HepG2 (cell line): ENCODE measurements around the gene SPOP. TPM values are rescaled to one million over a fixed set of nuclear protein-coding genes. Genes with fewer than 3 reads are reported as not detected.

Experiments
- ASH2L ChIP-seq: fragments of 300-600, 200-600 bp; sonication (generic); IDR thresholded peaks from 2 replicates; pipeline ENCODE4 v1.7.0; 2017; ENCODE audit warnings: low read depth, mild to moderate bottlenecking, moderate library complexity, mixed read lengths, low read length; ENCODE audit not compliant: insufficient read length
- CREB1 ChIP-seq, 2 experiments: fragments of 450-650 bp in 1 of 2; IDR thresholded peaks; 2 replicates each; pipeline ENCODE4 v1.6.1; 2016 to 2017; ENCODE audit warnings: control low read depth in 1 of 2, mild to moderate bottlenecking in 1 of 2, missing compliant biosample characterization in 1 of 2, missing genetic modification characterization in 1 of 2
- ESRRA ChIP-seq: sonication (generic); formaldehyde crosslinking; IDR thresholded peaks from 2 replicates; pipeline ENCODE4 v1.5.1; 2020; ENCODE audit warnings: mild to moderate bottlenecking, low read depth, missing genetic modification reagents
- ETS1 ChIP-seq: sonication (generic); formaldehyde crosslinking; IDR thresholded peaks from 2 replicates; pipeline ENCODE4 v1.4.0; 2020; ENCODE audit warnings: missing genetic modification reagents
- FOXO1 ChIP-seq: sonication (generic); formaldehyde crosslinking; IDR thresholded peaks from 2 replicates; pipeline ENCODE4 v1.4.0; 2020; ENCODE audit warnings: missing genetic modification reagents
- HNRNPK ChIP-seq: fragments of 200-400 bp; formaldehyde crosslinking; IDR thresholded peaks from 2 replicates; pipeline ENCODE4 v1.6.1; 2018; ENCODE audit warnings: low read length, low read depth, moderate library complexity, mild to moderate bottlenecking; ENCODE audit not compliant: poor library complexity, severe bottlenecking
- IRF1 ChIP-seq: sonication (generic); formaldehyde crosslinking; IDR thresholded peaks from 2 replicates; pipeline ENCODE4 v1.4.0; 2020; ENCODE audit warnings: low read depth, mild to moderate bottlenecking, missing genetic modification reagents
- MEIS2 ChIP-seq: sonication (generic); formaldehyde crosslinking; IDR thresholded peaks from 2 replicates; pipeline ENCODE4 v1.9.0; 2021; ENCODE audit warnings: mild to moderate bottlenecking, missing genetic modification reagents
- NFE2L1 ChIP-seq: sonication (generic); formaldehyde crosslinking; IDR thresholded peaks from 2 replicates; pipeline ENCODE4 v1.4.0; 2020; ENCODE audit warnings: missing genetic modification reagents, mild to moderate bottlenecking, borderline replicate concordance
- NFE2L2 ChIP-seq: fragments of 150-350 bp; IDR thresholded peaks from 2 replicates; pipeline ENCODE4 v1.6.1; 2014; ENCODE audit warnings: low read length
- PHB2 ChIP-seq: fragments of 450-650 bp; IDR thresholded peaks from 2 replicates; pipeline ENCODE4 v1.6.1; 2018; ENCODE audit not compliant: partially characterized antibody
- RAD51 ChIP-seq: fragments of 450-650 bp; IDR thresholded peaks from 2 replicates; pipeline ENCODE4 v1.6.1; 2016; ENCODE audit warnings: borderline replicate concordance
- REXO4 ChIP-seq: sonication (generic); formaldehyde crosslinking; IDR thresholded peaks from 2 replicates; pipeline ENCODE4 v1.8.0; 2022; ENCODE audit warnings: missing genetic modification reagents, mild to moderate bottlenecking, borderline replicate concordance
- SAP130 ChIP-seq: IDR thresholded peaks from 2 replicates; pipeline ENCODE4 v1.6.1; 2016; ENCODE audit warnings: low read depth
- SP4 ChIP-seq: sonication (generic); formaldehyde crosslinking; IDR thresholded peaks from 2 replicates; pipeline ENCODE4 v1.8.1; 2023; ENCODE audit warnings: mild to moderate bottlenecking, missing genetic modification reagents
- ZMAT5 ChIP-seq: sonication (generic); formaldehyde crosslinking; IDR thresholded peaks from 2 replicates; pipeline ENCODE4 v1.5.0; 2020; ENCODE audit warnings: mild to moderate bottlenecking, low read depth, missing genetic modification reagents, borderline replicate concordance
- ZNF235 ChIP-seq: sonication (generic); formaldehyde crosslinking; IDR thresholded peaks from 2 replicates; pipeline ENCODE4 v1.8.1; 2023; ENCODE audit warnings: mild to moderate bottlenecking, missing genetic modification reagents, borderline replicate concordance
- ZNF253 ChIP-seq: sonication (generic); formaldehyde crosslinking; IDR thresholded peaks from 2 replicates; pipeline ENCODE4 v1.8.0; 2022; ENCODE audit warnings: mild to moderate bottlenecking, missing genetic modification reagents, borderline replicate concordance
- ZNF333 ChIP-seq: sonication (generic); formaldehyde crosslinking; IDR thresholded peaks from 2 replicates; pipeline ENCODE4 v1.4.0; 2020; ENCODE audit warnings: mild to moderate bottlenecking, missing genetic modification reagents, borderline replicate concordance
- ZNF652 ChIP-seq: IDR thresholded peaks from 2 replicates; pipeline ENCODE4 v1.6.1; 2016; ENCODE audit warnings: low read depth, borderline replicate concordance
- ZNF687 ChIP-seq: sonication (generic); formaldehyde crosslinking; IDR thresholded peaks from 2 replicates; pipeline ENCODE4 v1.5.1; 2020; ENCODE audit warnings: mild to moderate bottlenecking, missing genetic modification reagents, moderate library complexity
- ZNF747 ChIP-seq: sonication (generic); formaldehyde crosslinking; IDR thresholded peaks from 2 replicates; pipeline ENCODE4 v1.8.1; 2023; ENCODE audit warnings: missing genetic modification reagents, mild to moderate bottlenecking, borderline replicate concordance
- ZNF788 ChIP-seq: sonication (generic); formaldehyde crosslinking; IDR thresholded peaks from 2 replicates; pipeline ENCODE4 v1.5.0; 2020; ENCODE audit warnings: mild to moderate bottlenecking, missing genetic modification reagents, borderline replicate concordance
- ZNF816 ChIP-seq: sonication (generic); formaldehyde crosslinking; IDR thresholded peaks from 2 replicates; pipeline ENCODE4 v1.8.0; 2022; ENCODE audit warnings: missing genetic modification reagents, mild to moderate bottlenecking, borderline replicate concordance
- ZSCAN29 ChIP-seq: sonication (generic); formaldehyde crosslinking; conservative IDR thresholded peaks from 2 replicates; pipeline ENCODE4 v1.4.0; 2020; ENCODE audit warnings: mild to moderate bottlenecking, missing genetic modification reagents
- polyA plus RNA-seq, 8 experiments: library from polyadenylated mRNA; depleted of rRNA in 3 of 8; stranded (reverse) in 7 of 8; unstranded in 1 of 8; fragments of >200 nt; fragmentation: Illumina TruSeq in 4 of 8; extraction: Trizol in 4 of 8; gene quantifications; 2 replicates each; pipeline versions ENCODE4 v1.2.1 to v1.2.3, GENCODE V29; 2011 to 2016; ENCODE audit warnings: low read depth in 4 of 8, missing spikeins in 1 of 8, mixed read lengths in 1 of 8; ENCODE audit not compliant: insufficient read depth in 1 of 8
- total RNA-seq, 5 experiments: library from RNA; depleted of rRNA; stranded (reverse); fragments of >200 nt; fragmentation: Illumina TruSeq; extraction: Trizol; gene quantifications; 2 replicates each; pipeline ENCODE4 v1.2.3, GENCODE V29; 2016; ENCODE audit warnings: low read depth in 1 of 5

Gene SPOP
- total and polyA plus RNA-seq, 2 of the 13 experiments (the other 11 are each of a cell fraction or from before 2014, with no cell fraction given), result 52.8 to 60.8 TPM

- TF ChIP-seq SP4 (CRISPR knock-in tag) (no peak), ZMAT5 (CRISPR knock-in tag) (no peak), NFE2L1 (no peak), ZSCAN29 (CRISPR knock-in tag) (no peak), SAP130 (no peak), ZNF652 (CRISPR knock-in tag) (no peak), ZNF816 (CRISPR knock-in tag) (no peak), ZNF687 (CRISPR knock-in tag) (peak; percentile 66), ZNF788 (CRISPR knock-in tag) (0 out of 2 replicates have a peak, but pooled peaks have one; percentile 4), CREB1 (IDR thresholded peaks at IDR 0.05) (no peak), CREB1 (CRISPR knock-in tag; IDR thresholded peaks at IDR 0.05) (no peak), ZNF747 (no peak), NFE2L2 (no peak), MEIS2 (CRISPR knock-in tag) (no peak), ESRRA (CRISPR knock-in tag) (0 out of 2 replicates have a peak, but pooled peaks have one; percentile 45), REXO4 (CRISPR knock-in tag) (no peak), ZNF333 (CRISPR knock-in tag) (no peak), IRF1 (CRISPR knock-in tag) (no peak), FOXO1 (CRISPR knock-in tag) (0 out of 2 replicates have a peak, but pooled peaks have one; percentile 7), ZNF235 (CRISPR knock-in tag) (peak; percentile 50; the same call in 1 of the 2 replicates), HNRNPK (no peak), ZNF253 (CRISPR knock-in tag) (no peak), PHB2 (no peak), RAD51 (no peak), ETS1 (CRISPR knock-in tag) (no peak), ASH2L (peak; percentile 3)
These were observed 102.2 kb downstream of the SPOP start, which contains the start of gene NXPH3 (continued) for GRCh38 chr17:49575679-49576087.
